ENCODE measurements around the gene IGF2.

IGF2 gene

DNA sequence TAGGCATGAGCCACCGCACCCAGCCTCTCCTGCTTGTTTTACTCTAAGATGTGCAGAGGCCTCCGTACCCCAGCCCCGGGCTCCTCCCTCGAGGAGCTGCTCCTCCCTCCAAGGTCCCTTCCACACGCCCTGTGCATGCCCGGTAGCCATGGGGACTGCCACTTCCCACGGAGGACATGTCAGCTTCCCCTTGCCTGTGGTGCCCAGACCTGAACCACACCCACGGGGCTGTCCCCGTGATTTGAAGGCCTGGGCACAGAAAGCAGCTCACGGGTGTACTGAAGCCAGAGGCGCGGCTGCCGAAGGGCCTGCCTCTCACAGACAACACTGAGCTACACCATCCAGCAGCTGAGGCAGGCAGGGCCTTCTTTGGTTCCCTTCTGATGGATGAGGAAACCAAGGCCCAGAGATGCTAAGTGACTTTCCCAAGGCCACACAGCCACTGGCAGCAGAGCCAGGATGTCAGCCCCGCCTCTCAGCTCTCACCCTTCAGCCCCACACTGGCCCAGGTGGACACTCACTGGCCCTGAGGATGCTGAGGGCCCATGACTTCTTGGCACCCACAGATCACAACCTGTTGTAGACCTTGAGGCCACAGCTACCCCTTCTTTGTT lies 14.5 kb upstream of the IGF2 start:
- no peak for DNase-seq

DNA sequence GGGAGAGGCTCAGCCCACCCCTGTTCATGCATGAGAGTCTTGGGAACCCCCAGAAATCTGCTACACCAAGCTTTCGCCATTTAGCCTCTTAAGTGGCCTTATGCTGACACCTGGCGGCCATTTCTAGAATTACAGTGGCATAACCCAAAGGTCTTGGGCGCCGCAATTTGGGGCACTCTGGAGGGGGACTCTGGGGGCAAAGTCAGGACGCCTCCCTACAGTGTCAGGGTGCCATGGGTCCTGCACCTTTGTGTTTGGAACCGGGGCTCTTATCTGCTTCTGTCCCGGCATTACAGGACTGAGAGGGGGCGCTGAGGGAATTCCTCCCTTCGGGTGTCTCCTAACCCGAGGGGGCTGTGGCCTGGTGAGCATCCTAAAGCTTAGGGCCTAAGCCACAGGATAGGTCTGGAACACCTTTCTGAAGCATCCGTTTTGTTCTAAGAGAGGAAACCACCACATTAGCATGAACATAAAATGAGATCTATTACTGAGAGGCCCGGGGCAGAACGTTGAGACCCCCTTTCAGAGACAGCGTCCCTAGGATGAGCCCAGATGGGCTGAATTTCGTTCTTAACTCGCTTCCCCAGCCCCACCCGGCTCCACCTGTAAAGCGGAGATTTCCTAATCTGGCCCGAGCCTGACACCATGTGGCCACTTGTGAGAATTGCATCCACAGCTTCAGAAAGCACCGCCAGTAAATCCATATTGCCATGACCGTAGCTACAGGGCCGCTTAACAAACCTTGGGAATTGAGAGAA lies 12.5 kb upstream of the IGF2 start:
- DNase-seq: peak; percentile 70

DNA sequence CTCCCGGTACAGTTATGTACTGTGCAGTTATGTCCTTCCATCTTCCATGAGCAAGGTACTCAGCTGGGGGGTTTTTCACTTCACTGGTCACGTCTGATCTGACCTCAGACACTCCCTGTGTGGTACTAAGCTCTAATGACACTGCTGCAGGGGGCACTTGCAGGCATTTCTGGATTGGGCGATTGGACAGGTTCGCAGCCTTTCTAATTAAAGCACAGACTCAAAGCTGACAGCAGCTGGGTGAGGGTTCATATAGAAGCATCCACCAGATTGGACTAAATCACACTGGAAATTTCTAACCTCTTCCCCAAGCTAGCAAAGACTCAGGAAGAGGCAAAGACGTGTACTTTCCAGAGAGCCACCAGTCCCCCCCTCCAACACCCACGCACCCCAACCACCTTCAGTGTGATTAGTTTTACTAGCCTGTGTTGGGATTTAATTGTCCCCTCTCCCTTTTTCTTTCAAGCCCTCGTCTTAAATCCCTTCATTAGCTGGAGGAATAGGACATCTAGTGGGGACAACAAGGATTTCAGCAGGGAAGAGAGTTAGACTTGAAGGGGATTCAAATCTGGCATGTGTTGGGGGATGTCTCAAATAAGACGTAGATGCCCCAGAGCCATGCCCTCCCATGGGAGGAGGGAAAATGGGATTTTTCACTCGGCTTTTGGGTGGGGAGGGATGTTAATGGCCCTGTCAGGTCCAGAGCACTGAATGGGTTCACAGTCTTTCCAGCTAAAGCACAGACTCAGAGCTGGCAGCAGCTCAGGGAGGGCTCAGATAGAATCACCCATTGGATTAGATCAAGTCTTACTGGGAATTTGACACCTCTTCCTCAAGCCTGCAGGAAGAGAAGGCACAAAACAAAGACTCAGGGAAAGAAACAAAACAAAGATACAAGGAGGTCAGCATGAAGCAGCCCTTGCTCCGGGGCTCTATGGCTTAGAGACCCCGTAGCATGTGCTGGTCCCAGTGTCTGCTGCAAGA lies 11.0 kb upstream of the IGF2 start:
- DNase-seq: peak; percentile 66

DNA sequence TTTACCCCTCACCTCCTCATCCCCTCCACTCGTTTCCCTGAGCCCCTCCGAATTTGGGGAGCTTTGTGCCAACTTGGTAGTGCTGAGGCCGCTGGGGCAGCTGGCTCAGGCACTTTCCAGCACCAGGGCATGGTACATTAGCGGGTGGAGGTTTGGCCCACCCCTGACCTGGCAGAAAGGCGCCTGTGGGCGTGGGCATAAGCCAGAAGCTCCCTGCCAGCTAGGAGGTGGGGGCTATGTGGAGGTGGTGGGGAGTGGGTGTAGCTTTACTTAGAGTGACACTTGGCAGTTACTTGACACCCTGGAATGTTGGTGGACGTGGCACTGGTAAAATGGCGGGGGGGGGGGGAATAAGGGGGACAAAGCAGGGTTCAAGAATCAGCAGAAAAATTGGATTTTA lies 10.3 kb upstream of the IGF2 start:
- DNase-seq: no peak

DNA sequence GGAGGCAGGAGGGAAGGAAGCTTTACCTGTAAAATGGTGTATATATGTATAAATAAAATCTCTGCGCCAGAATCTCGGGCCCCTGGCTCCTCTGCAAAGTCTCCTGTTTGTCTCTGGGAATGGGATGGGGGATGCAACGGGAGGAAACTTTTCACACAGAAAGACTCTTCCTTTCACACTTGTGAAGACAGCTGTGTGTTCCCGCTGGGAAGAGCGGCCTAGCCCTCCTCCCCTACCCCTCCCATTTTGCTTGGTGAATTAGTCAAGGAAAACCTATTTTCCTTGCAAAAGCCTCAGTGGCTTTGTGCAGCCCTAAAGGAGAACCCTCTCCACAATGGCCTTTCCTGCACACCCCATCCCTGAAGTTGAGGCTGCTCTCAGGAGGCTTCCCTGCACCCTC lies 9.4 kb upstream of the IGF2 start:
- no peak for DNase-seq

DNA sequence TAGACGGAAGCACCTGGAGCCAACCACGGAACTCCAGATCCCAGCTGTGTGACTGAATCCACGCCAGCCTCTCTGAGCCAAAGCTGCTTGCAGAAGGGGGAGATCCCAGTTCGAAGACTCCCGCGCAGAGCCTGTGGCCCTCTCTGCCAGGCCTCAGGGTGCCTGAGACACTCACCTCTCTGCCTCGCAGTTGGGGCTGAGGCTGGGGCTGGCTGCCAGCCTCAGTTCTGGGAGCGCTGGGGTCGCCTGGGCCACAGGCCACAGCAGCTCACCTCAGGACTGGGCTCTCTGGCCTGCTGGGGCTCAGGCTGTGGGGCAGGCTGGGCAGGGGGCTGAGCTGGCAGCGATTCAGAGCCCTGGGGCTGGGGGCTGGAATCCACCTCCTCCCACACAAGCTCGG lies 8.2 kb upstream of the IGF2 start:
- DNase-seq: no peak

DNA sequence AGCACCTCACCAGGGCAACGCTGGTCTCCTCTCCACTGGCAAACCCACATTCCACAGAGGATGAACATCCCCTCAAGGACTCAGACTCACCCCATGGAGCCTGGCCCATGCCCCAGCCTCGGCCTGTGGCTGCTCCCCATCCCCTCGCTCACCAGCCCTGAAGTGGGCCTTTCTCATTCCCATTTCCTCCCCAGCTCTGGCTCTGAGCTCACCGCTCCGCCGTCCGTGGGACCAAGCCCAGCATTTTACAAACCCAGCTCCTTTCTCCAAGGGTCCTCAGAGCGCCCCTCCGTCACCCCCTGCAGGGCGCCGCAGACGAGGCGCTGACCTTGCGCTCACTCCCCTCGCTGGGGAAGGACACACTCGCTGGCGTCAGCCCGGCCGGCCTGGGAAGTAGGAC lies 6.9 kb upstream of the IGF2 start:
- no peak for DNase-seq

DNA sequence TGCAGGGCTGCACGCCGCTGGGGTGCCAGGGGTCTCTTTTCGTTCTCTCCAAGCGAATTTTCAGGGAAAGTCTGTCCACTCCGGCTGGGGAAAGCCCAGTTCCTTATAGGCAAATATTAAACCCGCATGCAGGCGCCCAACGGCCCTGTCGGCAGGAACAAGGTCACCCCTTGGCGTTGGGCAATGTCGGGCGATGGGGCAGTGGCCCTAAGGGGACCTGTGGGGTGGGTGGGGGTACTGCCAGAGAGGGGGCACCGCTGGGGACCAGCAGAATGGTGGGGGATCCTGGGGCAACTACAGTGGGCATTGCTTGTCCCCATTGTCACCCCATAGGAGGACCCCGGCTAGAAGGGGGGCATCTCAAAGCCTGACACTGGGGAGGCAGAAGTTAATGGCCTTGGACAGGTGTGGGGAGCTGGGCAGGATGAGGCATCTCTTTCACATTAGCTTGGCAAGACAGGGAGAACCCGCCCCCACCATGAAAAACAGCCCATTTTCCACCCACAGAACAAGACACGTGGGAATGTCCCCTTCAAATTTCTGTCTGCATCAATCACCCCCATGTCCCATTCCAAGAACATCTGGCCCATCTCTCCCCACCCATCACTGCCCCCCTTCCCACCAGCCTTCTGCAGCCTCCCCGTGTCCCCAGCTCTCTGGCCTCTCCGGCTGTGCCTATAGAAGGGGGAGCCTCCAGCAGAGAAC lies 5.5 kb upstream of the IGF2 start:
- DNase-seq: no peak

DNA sequence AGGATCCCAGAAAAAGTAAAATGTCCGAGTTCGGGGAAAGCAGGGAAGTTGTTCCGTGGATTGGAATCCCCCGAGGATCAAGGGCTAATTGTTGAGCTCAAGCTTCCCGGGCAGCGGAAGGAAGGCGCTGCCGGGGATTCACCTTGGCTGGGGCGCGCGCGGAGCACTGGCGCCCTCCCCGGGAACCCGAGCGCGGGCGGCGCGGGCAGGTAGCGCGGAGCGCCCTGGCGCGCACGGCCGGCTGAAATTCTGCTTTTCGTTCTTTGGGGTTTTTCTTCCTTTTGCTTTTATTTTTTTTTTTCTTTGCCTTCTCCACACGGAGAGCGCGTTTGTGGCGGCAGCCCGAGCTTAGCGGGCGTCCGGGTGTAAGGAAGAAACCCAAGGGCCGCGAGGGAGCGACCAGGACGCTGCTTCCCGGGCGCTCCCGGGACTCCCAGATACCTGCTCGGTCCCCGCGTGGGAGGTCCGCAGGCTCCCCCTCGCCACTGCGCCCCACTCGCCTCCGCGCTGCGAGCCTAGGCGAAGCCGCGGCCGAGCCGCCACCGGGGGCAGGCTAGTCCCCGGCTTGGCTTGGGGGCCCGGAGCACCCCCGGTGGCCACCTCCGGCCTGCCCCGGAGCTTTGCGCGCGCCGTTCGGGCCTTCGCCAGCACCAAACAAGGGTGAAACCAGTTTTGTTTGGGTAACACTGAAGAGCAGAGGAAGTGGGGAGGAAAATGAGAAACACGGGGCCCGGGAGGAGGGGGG lies 4.8 kb upstream of the IGF2 start:
- DNase-seq: no peak

DNA sequence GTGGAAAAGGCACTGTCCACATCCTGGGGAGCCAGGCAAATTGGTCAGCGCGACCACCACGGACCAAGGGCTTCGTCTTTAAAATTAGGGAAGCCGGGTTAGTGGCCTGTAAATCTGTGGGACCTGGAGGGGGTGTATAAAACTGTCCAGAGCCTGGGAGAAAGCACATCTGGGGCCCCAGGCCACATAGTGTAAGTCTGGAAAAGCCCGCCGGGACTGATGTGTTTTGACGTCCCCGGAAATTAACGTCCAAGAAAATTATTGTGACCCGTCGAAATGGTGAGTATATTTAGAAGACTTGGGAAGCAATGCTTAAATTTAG lies 4.2 kb upstream of the IGF2 start:
- no peak for DNase-seq

DNA sequence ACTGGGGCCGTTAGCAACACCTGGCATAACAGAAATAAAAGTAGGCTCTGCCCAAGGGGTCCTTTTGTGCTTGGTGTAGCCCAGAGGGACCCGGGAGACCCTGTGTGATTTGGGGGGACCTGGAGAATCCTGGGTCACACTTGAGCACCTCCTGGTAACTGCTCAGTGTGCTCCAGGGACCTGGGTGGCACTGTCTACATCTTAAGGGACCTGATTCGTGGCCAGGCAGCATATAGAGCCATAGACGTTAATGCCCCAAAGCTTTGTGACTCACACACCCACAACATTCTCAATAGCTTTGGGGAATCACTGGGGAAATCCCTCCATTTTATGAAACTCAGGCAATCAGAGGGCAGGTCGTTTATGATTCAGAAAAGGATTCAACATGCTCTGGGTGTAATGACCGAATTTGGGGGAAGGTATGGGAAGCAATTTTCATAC lies 3.6 kb upstream of the IGF2 start:
- DNase-seq: no peak

DNA sequence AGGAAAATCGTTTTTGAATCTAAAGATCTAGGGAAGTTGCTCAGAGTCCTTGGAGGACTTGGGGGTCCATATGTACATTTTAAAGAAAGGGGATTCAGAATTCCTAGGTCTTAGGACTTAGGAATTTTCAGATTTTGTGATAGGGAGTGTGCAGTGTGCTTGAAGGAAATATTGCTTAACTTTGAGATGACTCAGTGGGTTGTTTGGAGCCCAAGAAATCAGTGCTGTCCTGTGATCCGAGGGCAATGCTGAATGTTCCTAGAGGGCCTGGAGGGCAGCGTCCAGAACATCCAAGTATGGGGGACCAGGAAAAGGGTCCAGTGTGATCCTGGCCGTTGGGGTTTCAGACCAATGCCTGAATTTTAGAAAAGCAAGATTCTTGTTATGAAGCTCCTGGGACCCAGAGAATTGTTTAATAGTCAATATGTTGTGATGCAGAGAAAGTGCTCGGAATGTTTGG lies 3.1 kb upstream of the IGF2 start:
- no peak for DNase-seq

DNA sequence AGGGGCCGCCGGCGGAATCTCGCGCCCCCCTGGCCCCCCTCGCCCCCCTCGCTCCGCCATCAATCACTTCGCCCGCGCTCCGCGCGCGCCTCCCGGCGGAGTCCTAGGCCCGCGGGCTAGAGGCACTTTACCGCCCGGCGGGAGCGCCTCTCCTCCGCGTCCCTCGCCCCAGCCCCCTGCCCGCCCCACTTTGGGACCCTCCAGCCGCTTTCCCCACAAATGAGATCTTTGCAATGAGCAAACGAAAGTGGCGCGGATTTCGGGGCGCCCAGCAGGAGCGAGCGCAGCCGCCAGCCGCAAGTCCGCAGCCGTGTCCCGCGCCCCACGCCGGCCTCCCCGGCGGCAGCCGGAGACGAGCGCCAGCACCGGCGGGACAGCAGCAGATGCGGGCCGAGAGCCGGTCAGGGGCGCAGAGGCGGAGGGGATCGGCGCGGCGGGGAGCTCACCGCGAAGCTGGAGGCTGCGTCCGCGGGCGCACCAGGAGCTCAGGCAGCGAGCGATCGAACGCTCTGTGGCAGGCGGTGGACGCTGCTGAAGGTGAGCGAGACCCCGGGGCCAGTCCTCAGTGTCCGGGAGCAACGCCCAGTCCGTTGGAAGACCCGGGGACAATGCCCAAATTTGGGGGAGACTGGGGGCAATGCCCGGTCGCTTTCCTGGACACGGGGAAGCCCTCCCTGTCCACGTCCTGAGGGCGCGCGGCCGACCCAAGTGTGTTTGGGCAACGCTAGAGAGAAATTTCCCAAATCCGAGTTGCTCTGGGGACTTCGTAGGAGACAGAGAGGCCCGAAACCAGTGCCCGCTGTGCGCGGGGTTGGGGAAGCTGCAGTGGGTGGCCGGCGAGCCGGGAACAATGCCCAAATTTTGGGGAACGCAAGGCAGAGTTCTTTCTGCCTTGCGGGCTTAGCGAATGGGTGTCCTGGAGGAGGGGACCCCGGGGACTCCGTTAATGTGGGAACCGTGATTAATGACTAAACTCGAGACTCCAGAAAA lies 1.5 kb upstream of the IGF2 start:
- no peak for DNase-seq

DNA sequence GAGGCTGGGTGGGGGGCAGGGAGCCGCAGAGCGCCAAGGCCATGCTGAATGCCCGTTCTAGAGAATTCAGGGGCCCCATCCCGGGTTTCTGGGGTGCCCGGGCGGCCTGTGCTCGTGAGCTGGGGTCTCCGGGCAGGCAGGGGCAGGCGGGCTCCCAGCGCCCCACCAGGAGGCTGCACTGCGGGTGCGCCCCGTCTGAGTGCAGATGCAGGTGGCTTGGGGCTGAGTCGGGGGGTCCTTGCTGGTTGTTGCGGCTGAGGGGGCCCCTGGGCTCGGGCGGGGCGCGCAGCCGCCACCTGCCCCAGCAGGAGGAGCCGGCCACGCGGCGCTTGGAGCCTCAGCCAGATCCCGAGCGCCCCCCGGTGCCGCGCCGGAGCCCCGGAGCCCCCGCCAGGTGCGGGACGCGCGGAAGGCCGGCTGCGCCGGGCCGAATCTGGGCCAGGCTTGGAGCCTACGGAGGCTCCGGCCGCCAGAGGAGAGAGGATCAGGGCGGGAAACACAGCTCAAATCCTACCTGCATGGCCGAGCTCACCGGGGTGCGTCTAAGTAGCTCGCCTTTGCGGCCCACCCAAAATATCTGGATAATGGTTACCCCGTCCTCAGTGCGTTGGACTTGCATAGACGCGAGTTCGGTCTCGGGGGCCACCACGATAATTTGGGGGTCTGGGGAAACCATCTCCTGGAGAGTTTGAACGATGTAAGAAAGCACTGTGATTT lies 590 bp upstream of the IGF2 start:
- no peak for DNase-seq

DNA sequence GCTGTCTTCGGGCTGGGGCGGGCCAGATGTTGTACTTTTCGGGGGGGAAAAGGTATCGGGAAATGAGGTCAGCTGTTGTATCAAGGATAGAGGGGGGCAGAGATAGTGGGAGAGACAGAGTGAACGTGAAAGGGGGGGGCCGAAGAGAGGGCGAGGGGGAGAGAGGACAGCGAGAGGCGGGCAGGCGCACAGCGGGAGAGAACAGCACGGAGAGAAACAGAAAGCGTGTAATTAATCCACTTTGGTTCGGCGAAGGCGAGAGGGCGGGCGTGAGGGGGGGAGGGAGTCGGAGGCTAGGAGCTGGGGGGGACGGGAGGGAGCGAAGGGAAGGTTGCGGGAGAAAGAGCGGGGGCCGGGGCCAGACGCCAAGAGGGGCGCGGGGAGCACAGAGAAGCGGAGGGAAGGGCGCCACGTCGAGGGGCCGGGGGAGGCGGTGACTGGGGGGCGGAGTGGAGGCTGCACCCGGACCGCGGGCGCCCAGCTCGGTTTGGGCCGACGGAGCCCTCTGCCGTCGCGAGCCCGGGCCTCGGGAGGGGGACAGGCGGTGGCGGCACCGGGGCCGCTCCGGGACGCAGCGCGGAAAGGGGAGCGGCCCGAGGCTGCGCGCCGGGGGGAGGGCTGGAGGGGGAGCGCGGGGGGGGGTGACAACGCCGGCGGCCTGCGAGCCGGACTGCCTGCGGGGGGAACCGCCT lies 612 bp downstream of the IGF2 start:
- DNase-seq: no peak

DNA sequence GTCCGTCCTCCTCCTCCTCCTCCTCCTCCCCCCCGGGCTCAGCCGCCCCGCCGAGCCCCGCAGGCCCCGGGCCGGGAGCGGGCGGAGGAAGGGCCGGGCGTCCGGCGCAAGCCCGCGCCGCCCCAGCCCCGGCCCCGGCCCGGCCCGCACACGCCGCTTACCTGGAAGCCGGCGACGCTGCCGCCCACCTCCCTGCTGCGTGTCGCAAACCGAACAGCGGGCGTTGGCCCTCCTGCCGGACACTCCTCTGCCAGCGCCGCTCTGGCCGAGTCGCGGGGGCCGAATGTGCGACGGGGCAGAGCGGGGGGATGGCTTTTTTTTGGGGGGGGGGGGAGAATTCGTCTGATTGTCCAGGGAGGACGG lies 1.1 kb downstream of the IGF2 start:
- no peak for DNase-seq

DNA sequence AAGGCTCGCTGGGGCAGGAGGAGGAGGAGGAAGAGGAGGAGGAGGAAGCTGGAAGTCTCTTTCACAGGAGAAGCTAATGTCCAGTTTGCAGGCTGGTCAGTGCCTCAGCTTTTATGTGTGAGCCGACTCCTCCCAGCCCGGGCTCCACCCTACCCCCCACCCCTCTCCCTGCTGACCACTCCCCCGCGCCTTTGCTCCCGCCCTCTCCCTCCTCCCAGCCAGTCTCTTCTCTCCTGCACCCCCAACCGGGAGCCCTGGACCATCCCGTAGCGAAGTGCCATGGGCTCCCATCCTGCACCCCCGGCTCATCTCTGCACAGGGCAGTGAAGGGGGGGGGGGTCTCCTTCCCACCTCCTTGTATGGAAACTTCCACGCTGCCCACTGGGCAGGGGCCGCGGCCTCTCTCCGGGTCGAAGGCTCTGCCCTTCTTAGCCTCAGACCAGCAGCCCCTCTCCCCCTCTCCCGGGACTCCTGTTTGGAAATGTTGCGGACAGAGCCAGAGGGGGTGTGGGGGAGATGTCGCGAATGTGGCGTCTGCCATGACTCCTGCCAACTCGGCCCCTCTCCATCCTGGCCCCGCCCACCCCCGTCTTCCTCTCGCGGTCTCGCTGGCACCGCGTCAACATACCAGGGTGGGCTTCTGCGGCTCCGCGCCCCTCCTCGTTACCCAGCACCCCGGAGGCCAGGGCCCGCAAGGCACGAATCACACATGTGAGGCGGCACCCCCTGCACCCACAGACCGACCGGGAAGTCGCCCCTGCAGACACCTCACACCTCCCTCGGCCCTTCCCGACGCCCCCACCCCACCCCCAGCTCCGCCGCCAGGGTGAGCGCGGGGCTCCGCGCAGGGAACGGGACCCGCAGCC lies 1.8 kb downstream of the IGF2 start:
- peak; percentile 30 for DNase-seq

DNA sequence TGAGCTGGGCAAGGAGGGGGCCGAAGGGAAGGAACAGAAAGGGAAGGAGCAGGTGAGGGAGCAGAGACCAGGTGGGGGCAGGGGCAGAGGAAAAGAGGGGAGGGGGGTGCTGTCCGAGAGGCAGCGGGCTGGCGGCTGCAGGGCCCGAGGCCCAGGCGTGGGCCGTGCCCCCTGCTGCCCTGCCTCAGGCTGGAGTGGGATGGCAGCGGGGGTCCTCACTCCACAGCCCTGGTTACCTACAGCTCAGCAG lies 2.3 kb downstream of the IGF2 start:
- DNase-seq: no peak
